ENCODE results near the gene UCK1. TPM values are rescaled to one million over a fixed set of nuclear protein-coding genes. Genes with fewer than 3 reads are reported as not detected.

UCK1 gene
- total and polyA plus RNA-seq, 2 of the 8 experiments (the other 6 are each of a cell fraction or from before 2014, with no cell fraction given) = 35.1 to 42.0 TPM

GRCh38 chr9:131487621-131488031, 43.4 kb downstream of the UCK1 start:
- no peaks in the 10 kb centered on the region for H3K9me3 ChIP-seq (ENCODE audit: insufficient read depth in 2 of 2, low read depth in 1 of 2, low read length in 1 of 2)
- H3K14ac ChIP-seq (ENCODE audit: insufficient read length) = no peak overlapping the region
- TF ChIP-seq GTF2F1 (IDR thresholded peaks at IDR 0.05; ENCODE audit: borderline replicate concordance, low read depth, low read length) (no peak), CTBP2 (IDR thresholded peaks at IDR 0.05; ENCODE audit: borderline replicate concordance, insufficient read depth, insufficient read length, low read length) (no peak), POU5F1 (IDR thresholded peaks at IDR 0.05; ENCODE audit: low read depth, low read length) (no peak)
- TF ChIP-seq, protein P1, sequence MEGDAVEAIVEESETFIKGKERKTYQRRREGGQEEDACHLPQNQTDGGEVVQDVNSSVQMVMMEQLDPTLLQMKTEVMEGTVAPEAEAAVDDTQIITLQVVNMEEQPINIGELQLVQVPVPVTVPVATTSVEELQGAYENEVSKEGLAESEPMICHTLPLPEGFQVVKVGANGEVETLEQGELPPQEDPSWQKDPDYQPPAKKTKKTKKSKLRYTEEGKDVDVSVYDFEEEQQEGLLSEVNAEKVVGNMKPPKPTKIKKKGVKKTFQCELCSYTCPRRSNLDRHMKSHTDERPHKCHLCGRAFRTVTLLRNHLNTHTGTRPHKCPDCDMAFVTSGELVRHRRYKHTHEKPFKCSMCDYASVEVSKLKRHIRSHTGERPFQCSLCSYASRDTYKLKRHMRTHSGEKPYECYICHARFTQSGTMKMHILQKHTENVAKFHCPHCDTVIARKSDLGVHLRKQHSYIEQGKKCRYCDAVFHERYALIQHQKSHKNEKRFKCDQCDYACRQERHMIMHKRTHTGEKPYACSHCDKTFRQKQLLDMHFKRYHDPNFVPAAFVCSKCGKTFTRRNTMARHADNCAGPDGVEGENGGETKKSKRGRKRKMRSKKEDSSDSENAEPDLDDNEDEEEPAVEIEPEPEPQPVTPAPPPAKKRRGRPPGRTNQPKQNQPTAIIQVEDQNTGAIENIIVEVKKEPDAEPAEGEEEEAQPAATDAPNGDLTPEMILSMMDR (IDR thresholded peaks at IDR 0.05; ENCODE audit: control extremely low read depth in 1 of 3, insufficient read depth in 1 of 3, low read depth in 1 of 3, low read length in 3 of 3) = peak in 1 of 3 experiments; percentile 1; a peak in 1 of 4 replicates
- no peak overlapping the region for H4K5ac ChIP-seq (ENCODE audit: insufficient read length, low read depth, low read length)
- H2BK5ac ChIP-seq (ENCODE audit: low read depth, low read length) = no peak overlapping the region; the same call in 1 of the 2 replicates
- no peaks in the 10 kb centered on the region; a peak in 1 of 7 replicates for H3K4me1 ChIP-seq (replicated peaks in 1 of 4; ENCODE audit: control insufficient read depth in 3 of 4, insufficient read depth in 4 of 4, low read length in 3 of 4)
- DNase-seq (ENCODE audit: low read depth in 1 of 2, low spot score in 2 of 2) = no peak
- H3K18ac ChIP-seq (ENCODE audit: extremely low read depth, low read length) = no peak overlapping the region
- peaks cover 6% of the 10 kb centered on the region; the same call in 1 of the 2 replicates for H3K79me1 ChIP-seq (ENCODE audit: low read depth, low read length)
- no peak overlapping the region for H2BK20ac ChIP-seq (ENCODE audit: low read length)
- H3K4me3 ChIP-seq (ENCODE audit: extremely low read depth in 1 of 4, insufficient read depth in 2 of 4, low read depth in 3 of 4, low read length in 4 of 4) = no peak overlapping the region
- H3K4ac ChIP-seq (replicated peaks; ENCODE audit: insufficient read length, low read depth, low read length) = no peak overlapping the region
- no peak overlapping the region for H3K27ac ChIP-seq (ENCODE audit: low read depth, low read length)
- no peak overlapping the region for H4K8ac ChIP-seq (ENCODE audit: extremely low read depth, insufficient read depth, low read length)
- H4K20me1 ChIP-seq (replicated peaks in 1 of 2; ENCODE audit: control insufficient read depth in 1 of 2, insufficient read depth in 2 of 2, low read length in 2 of 2) = peaks cover 18% of the 10 kb centered on the region in 2 experiments
- no peak overlapping the region for H3K23ac ChIP-seq (ENCODE audit: insufficient read length)
- H2BK12ac ChIP-seq (ENCODE audit: low read depth, low read length) = no peak overlapping the region
- ChIA-PET POLR2A (ENCODE audit: partially characterized antibody) (interaction anchor here (1.1 kb wide), 1 partner anchor 12 kb away, joined by 3 read pairs; no protein-coding TSS in a partner anchor), CTCF (ENCODE audit: partially characterized antibody) (interaction anchor here (1.0 to 1.5 kb wide), 6 partner anchors 9 to 138 kb away, joined by 3 to 8 read pairs (median 6); no protein-coding TSS in a partner anchor)
- H4K91ac ChIP-seq (replicated peaks; ENCODE audit: insufficient read length, low read length) = no peak overlapping the region
- no peak overlapping the region for H2BK15ac ChIP-seq (ENCODE audit: low read length)
- H3K23me2 ChIP-seq (ENCODE audit: low read depth, low read length) = no peaks in the 10 kb centered on the region
- 93% methylated on average over 14 of the region's 14 CpGs; no CpG with 5 or more reads in 1 of the 2 experiments for WGBS, 2 experiments (ENCODE audit: extremely low coverage in 1 of 2, insufficient coverage in 1 of 2, insufficient read length in 1 of 2, insufficient replicate concordance in 2 of 2, low coverage in 1 of 2, low lambda C conversion rate in 2 of 2, missing lambda C conversion rate in 1 of 2)
- H2AK5ac ChIP-seq (ENCODE audit: low read depth, low read length) = no peak overlapping the region
- H3K36me3 ChIP-seq (ENCODE audit: control insufficient read depth in 2 of 4, insufficient read depth in 4 of 4, low read length in 3 of 4) = peaks cover 78 to 100% (median 97%) of the 10 kb centered on the region in 4 experiments
- no peak overlapping the region for H2BK120ac ChIP-seq (replicated peaks; ENCODE audit: low read depth, low read length)
- no peak overlapping the region for H3K56ac ChIP-seq (replicated peaks; ENCODE audit: insufficient read length, low read depth, low read length)
- H3K27me3 ChIP-seq (replicated peaks in 1 of 4; ENCODE audit: control insufficient read depth in 3 of 4, extremely low read depth in 1 of 4, insufficient read depth in 3 of 4, low read length in 3 of 4) = no peaks in the 10 kb centered on the region
- H3K79me2 ChIP-seq (ENCODE audit: control insufficient read depth in 1 of 2, insufficient read depth in 2 of 2, low read length in 2 of 2) = no peaks in the 10 kb centered on the region; a peak in 1 of 4 replicates
- no peak overlapping the region for H3K4me2 ChIP-seq (ENCODE audit: insufficient read depth in 1 of 2, low read depth in 2 of 2, low read length in 2 of 2)
- no peak for FAIRE-seq
- H3K9ac ChIP-seq (replicated peaks in 1 of 4; ENCODE audit: extremely low read depth in 1 of 4, low read depth in 3 of 4, low read length in 3 of 4) = no peak overlapping the region
- H2AFZ ChIP-seq (ENCODE audit: low read length) = no peak overlapping the region

Measured in H1 (cell line).